SHP77 treated with DMSO at 0.1 percent for 48 hours (cell line): ENCODE results near the gene CNOT6.
"Not testable (repeated sequence)": the region's sequence is repeated elsewhere in the genome, so short reads cannot be mapped to it uniquely, and the experiment has no call there.

Source experiments
- DNase-seq: peaks from one replicate; lab custom pipeline; 2025; lab: John Stamatoyannopoulos, UW

The CNOT6 gene

DNA sequence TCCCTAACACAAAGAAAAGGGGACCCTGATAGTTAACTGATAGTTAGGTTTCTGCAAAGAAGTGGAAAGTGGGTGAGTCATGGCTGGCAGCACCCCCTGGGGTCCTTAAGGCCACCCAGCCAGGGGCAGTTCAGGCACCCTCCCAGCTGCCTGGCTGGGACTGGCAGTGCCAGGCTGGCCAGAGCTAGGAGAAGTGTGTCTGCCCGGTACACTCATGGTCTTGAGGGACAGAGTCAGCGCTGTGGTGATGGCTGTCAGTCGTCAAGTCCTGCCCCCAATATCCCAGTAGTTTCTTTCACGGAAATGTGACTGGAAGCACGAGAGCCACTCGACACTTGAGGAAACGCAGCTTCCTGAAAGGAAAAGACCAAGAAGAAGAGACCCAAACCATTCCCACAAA is 22.3 kb upstream of the CNOT6 start:
- no peak for DNase-seq

- no peak for DNase-seq
Observed at GRCh38 chr5:180472269-180472668, 21.9 kb upstream of the CNOT6 start.

GRCh38 chr5:180473386-180473785 is 20.8 kb upstream of the CNOT6 start:
- DNase-seq: not testable (repeated sequence)

GRCh38 chr5:180474569-180474968 is 19.6 kb upstream of the CNOT6 start:
- no peak for DNase-seq

GRCh38 chr5:180475969-180476524 is 18.1 kb upstream of the CNOT6 start:
- not testable (repeated sequence) for DNase-seq

GRCh38 chr5:180484813-180485212 is 9.4 kb upstream of the CNOT6 start:
- DNase-seq: no peak

DNA sequence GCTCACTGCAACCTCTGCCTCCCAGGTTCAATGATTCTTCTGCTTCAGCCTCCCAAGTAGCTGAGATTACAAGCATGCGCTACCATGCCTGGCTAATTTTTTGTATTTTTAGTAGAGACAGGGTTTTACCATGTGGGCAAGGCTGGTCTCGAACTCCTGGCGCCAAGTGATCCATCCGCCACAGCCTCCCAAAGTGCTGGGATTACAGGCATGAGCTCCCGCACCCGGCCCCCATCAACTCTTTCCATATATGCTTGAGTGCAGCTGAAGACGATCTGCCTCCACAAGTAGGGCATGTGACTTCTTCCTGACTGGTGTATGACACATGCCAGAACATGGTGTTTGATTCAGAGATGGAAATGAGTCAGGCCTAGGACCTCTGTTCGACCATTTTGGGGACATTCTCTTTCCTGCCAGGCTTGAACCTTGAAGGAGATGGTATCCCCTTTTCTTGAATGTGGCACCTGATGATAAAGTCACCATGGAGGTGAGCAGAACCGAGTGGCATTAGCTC is 7.5 kb upstream of the CNOT6 start:
- DNase-seq: no peak

GRCh38 chr5:180487556-180487955 is 6.6 kb upstream of the CNOT6 start:
- DNase-seq: no peak

- DNase-seq: no peak
Observed at GRCh38 chr5:180491496-180491895, 2.7 kb upstream of the CNOT6 start.

DNA sequence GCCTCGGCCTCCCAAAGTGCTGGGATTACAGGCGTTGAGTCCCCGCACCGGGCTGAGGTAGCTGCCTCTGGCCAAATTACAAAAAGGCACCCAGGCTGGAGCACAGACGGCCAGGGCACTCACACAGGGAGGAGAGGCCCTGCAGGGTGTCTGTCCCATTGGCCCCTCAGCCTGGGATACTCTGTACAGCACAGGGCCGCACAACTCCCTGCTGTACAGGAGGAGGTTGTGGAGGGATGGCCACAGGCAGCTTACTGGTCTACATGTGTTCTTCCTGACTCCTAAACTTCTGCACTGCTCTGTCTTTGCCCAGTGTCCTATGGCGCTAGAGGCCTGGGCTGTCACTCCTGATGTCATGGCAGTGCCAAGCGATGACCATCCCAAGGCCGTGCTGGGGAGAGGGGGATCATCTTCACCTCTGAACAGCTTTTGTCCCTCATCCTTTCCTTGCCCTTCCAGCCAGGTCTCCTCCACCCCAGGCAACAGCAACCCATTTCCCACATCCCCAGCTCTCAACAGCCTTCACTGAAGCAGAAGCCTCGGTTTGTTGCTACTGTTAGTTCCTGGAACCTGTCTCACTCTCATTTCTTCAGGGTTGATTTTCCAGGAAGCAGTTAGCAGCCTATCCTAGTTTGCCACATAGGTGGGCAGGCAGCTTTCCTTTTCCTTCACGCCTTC is 1.8 kb upstream of the CNOT6 start:
- no peak for DNase-seq

GRCh38 chr5:180494510-180495181 is 467 bp downstream of the CNOT6 start:
- no peak for DNase-seq

DNA sequence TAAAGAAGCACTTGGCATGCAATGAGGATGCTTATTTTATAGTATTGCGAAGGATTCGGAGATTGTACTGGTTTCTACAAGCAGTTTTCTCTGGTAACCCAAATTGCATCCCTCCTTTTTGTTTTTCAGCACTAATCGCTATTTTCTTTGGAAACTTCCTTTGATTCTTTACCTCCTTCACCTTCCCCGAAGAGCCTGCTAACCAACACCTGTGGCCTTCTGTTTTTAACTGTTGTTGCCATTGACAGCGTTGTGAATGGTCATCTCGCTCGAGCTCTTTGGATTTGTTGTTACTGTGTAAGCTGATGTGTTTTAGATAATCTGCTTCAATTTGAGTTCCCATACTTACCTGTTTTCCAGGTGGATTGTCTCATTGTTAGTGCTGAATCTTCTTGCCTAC is 1.1 kb downstream of the CNOT6 start:
- no peak for DNase-seq

DNA sequence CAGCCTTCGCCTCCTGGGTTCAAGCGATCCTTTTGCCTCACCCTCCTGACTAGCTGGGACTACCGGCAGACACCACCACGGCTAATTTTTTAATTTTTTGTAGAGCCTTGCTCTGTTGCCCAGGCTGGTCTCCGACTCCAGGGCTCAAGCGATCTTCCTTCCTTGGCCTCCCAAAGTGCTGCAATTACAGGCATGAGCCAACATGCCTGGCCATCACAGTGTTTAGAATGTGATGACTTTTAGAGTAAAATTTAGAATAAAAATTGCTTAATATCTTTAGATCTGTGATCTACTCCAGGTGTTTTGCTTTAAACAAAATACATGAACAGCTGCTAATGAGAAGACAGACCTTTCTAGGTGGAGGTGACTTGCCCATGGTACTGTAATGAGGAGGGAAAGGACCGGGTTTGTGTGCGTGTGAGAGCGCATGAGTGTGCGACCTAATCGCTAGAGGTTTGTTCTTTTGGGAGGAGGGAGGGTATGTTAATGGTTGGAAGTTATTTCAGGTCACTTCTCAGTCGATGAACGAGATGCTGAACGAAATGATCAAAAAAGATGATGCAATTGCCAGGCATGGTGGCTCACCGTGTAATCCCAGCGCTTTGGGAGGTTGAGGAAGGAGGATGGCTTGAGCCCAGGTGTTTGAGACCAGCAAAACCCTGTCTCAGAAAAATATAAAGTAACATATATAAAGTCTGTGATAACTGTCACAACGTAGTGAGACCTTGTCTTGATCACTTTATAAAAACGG is 2.0 kb downstream of the CNOT6 start:
- no peak for DNase-seq

- DNase-seq: not testable (repeated sequence)
Observed at GRCh38 chr5:180496806-180497205, 2.6 kb downstream of the CNOT6 start.

DNA sequence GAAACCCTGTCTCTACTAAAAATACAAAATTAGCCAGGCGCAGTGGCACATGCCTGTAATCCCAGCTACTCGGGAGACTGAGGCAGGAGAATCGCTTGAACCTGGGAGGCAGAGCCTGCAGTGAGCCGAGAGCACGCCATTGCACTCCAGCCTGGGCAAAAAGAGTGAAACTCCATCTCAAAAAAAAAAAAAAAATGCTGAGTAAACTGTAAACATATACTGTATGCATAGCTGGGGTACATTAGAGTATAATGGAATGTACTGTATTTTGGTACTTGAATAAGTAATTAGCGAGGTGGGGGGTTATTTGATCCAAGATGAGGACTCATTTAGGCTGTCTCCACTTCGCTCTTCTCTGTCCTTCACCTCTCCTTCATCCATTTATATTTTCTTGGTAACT is 3.7 kb downstream of the CNOT6 start:
- DNase-seq: not testable (repeated sequence)

GRCh38 chr5:180498378-180498777 is 4.2 kb downstream of the CNOT6 start:
- no peak for DNase-seq

DNA sequence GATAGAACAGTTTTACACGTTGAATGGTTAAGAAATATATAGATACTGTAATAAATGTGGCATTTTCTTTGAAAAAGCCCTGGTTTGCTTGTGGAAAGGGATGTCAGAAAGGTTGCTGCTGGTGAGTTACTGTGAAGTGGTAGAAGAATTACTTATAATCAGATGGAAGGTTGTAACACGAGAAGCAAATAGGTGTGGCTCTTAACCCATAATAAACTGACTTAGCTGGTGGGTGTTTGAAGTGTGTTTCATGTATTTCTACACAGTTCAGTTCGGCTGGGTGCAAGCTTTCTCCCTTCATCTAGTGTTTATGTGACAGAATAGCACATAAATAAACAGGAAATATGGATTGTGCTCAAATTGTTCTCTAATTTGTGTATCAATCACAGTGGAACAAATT is 5.5 kb downstream of the CNOT6 start:
- no peak for DNase-seq

GRCh38 chr5:180500300-180500699 is 6.1 kb downstream of the CNOT6 start:
- DNase-seq: not testable (repeated sequence)

DNA sequence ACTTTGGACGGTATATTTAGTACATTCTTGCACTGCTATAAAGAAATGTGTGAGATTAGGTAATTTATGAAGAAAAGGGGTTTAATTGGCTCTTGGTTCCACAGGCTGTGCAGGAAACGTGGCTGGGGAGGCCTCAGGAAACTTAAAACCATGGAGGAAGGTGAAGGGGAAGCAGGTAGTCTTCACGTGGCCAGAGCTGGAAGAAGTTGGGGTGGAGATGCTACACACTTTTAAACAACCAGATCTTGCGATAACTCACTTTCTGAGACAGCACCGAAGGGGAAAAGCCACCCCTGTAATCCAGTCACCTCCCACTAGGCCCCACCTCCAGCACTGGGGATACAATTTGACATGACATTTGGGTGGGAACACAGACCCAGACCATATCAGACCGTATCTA is 13.5 kb downstream of the CNOT6 start:
- no peak for DNase-seq

DNA sequence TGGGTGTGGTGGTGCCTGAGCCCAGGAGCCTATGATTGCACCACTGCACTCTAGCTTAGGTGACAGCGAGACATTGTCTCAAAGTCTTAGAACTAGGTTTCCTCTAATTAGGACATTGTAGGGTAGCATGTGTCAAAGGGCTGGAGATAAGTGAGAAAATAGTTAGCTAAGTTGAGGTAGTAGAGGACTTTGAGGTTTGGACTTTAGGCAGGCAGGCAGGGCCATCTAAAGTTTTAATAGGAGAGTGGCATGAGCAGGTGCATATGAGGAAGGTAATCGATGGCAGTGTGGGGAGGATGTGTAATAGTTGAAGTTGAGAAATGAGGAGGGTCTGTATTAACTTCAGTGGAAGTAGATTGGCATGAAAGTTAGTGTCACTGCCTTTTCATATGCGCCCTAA is 21.1 kb downstream of the CNOT6 start:
- DNase-seq: no peak

- DNase-seq: not testable (repeated sequence)
Observed at GRCh38 chr5:180515974-180516373, 21.8 kb downstream of the CNOT6 start.

- no peak for DNase-seq
Observed at GRCh38 chr5:180516440-180516839, 22.3 kb downstream of the CNOT6 start.

DNA sequence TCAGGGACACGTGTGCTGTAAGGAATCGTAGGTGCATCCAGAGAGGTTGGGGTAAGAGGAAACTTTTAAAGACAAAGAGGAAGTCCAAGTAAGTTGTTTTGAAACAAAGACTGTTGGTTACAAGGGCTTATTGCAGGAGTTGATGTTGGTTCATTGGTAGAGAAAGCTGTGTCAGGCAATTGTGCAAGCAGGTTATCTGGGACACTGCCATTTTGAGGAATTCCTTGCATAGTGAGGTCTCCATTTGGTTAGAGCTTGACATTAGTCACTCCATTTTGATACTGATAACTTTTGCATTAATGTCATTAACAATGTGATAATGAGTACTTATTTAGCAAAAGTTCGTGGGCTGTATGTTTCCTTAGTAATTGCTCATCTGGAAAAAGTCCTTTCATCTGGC is 24.9 kb downstream of the CNOT6 start:
- DNase-seq: no peak
